Measurements from ENCODE around the gene VEGFC.

Gene VEGFC

GRCh38 chr4:176745902-176746301 is 46.8 kb downstream of the VEGFC start:
- Histone ChIP-seq H3K9ac (ENCODE audit: low read depth, low read length, poor library complexity, severe bottlenecking) (no peak overlapping the region), H3F3A (ENCODE audit: low read depth) (no peaks in the 10 kb centered on the region), H3K9me3 (ENCODE audit: insufficient read depth, low read depth, low read length) (no peaks in the 10 kb centered on the region), H3K9me2 (replicated peaks; ENCODE audit: low read depth, low read length) (no peaks in the 10 kb centered on the region), H3K36me3 (ENCODE audit: insufficient read depth, low read length) (no peaks in the 10 kb centered on the region), H3K4me1 (ENCODE audit: insufficient read depth, low read length, poor library complexity, severe bottlenecking) (no peaks in the 10 kb centered on the region), H3K4me3 (ENCODE audit: low read length, poor library complexity, severe bottlenecking) (no peak overlapping the region), H2AFZ (ENCODE audit: low read length) (no peak overlapping the region), H3K4me2 (ENCODE audit: low read depth, low read length, poor library complexity, severe bottlenecking) (no peak overlapping the region), H3K27me3 (ENCODE audit: insufficient read depth, low read length, poor library complexity, severe bottlenecking) (no peaks in the 10 kb centered on the region), H4K20me1 (ENCODE audit: insufficient read depth, low read length, poor library complexity, severe bottlenecking) (no peaks in the 10 kb centered on the region), H3K79me2 (ENCODE audit: insufficient read depth, low read length) (no peaks in the 10 kb centered on the region)
- TF ChIP-seq CTCF (conservative IDR thresholded peaks at IDR 0.05; ENCODE audit: low read length), result no peak
- no peak for TF ChIP-seq EZH2phosphoT487 (IDR thresholded peaks at IDR 0.05; ENCODE audit: borderline replicate concordance)

GRCh38 chr4:176744091-176744490 is 48.6 kb downstream of the VEGFC start:
- H3K9ac ChIP-seq (ENCODE audit: low read depth, low read length, poor library complexity, severe bottlenecking), result no peak overlapping the region
- TF ChIP-seq CTCF (conservative IDR thresholded peaks at IDR 0.05; ENCODE audit: low read length), result no peak
- no peak for TF ChIP-seq EZH2phosphoT487 (IDR thresholded peaks at IDR 0.05; ENCODE audit: borderline replicate concordance)
- no peaks in the 10 kb centered on the region for H4K20me1 ChIP-seq (ENCODE audit: insufficient read depth, low read length, poor library complexity, severe bottlenecking)
- no peaks in the 10 kb centered on the region for H3K36me3 ChIP-seq (ENCODE audit: insufficient read depth, low read length)
- no peak overlapping the region for H3K4me3 ChIP-seq (ENCODE audit: low read length, poor library complexity, severe bottlenecking)
- no peaks in the 10 kb centered on the region for H3K79me2 ChIP-seq (ENCODE audit: insufficient read depth, low read length)
- no peak overlapping the region for H3K4me2 ChIP-seq (ENCODE audit: low read depth, low read length, poor library complexity, severe bottlenecking)
- H3K27me3 ChIP-seq (ENCODE audit: insufficient read depth, low read length, poor library complexity, severe bottlenecking), result no peaks in the 10 kb centered on the region
- H3F3A ChIP-seq (ENCODE audit: low read depth), result no peaks in the 10 kb centered on the region
- no peaks in the 10 kb centered on the region for H3K9me3 ChIP-seq (ENCODE audit: insufficient read depth, low read depth, low read length)
- H3K4me1 ChIP-seq (ENCODE audit: insufficient read depth, low read length, poor library complexity, severe bottlenecking), result no peaks in the 10 kb centered on the region
- no peak overlapping the region for H2AFZ ChIP-seq (ENCODE audit: low read length)
- no peaks in the 10 kb centered on the region for H3K9me2 ChIP-seq (replicated peaks; ENCODE audit: low read depth, low read length)

GRCh38 chr4:176742211-176742610 is 50.5 kb downstream of the VEGFC start:
- no peak overlapping the region for H3K4me2 ChIP-seq (ENCODE audit: low read depth, low read length, poor library complexity, severe bottlenecking)

More at GRCh38 chr4:176742211-176742610, 50.5 kb downstream of the VEGFC start:
- Histone ChIP-seq H3F3A (ENCODE audit: low read depth) (no peaks in the 10 kb centered on the region), H3K36me3 (ENCODE audit: insufficient read depth, low read length) (no peaks in the 10 kb centered on the region), H3K4me3 (ENCODE audit: low read length, poor library complexity, severe bottlenecking) (no peak overlapping the region), H3K9me3 (ENCODE audit: insufficient read depth, low read depth, low read length) (no peaks in the 10 kb centered on the region), H3K9ac (ENCODE audit: low read depth, low read length, poor library complexity, severe bottlenecking) (no peak overlapping the region), H3K79me2 (ENCODE audit: insufficient read depth, low read length) (no peaks in the 10 kb centered on the region), H3K9me2 (replicated peaks; ENCODE audit: low read depth, low read length) (no peaks in the 10 kb centered on the region), H2AFZ (ENCODE audit: low read length) (no peak overlapping the region), H3K4me1 (ENCODE audit: insufficient read depth, low read length, poor library complexity, severe bottlenecking) (no peaks in the 10 kb centered on the region), H4K20me1 (ENCODE audit: insufficient read depth, low read length, poor library complexity, severe bottlenecking) (no peaks in the 10 kb centered on the region), H3K27me3 (ENCODE audit: insufficient read depth, low read length, poor library complexity, severe bottlenecking) (no peaks in the 10 kb centered on the region)
- TF ChIP-seq EZH2phosphoT487 (IDR thresholded peaks at IDR 0.05; ENCODE audit: borderline replicate concordance) (no peak), CTCF (conservative IDR thresholded peaks at IDR 0.05; ENCODE audit: low read length) (no peak)
